GM12892 (cell line): ENCODE results near the gene ABCA6.

ENCODE experiments used
- POLR2A ChIP-seq: IDR thresholded peaks from 2 replicates; pipeline ENCODE4 v1.6.1; 2011; ENCODE audit warnings: low read depth, low read length, control low read depth
- POLR2AphosphoS5 ChIP-seq: IDR thresholded peaks from 2 replicates; pipeline ENCODE4 v1.6.1; 2011; ENCODE audit warnings: low read depth, low read length, control low read depth
- TAF1 ChIP-seq: IDR thresholded peaks from 2 replicates; pipeline ENCODE4 v1.6.1; 2011; ENCODE audit warnings: low read depth, mild to moderate bottlenecking, control low read depth, low read length, borderline replicate concordance

GRCh38 chr17:69111794-69112193 lies 29.9 kb downstream of the ABCA6 start:
- TF ChIP-seq POLR2AphosphoS5 (no peak), POLR2A (no peak), TAF1 (no peak)
